GM10847 (cell line): ENCODE results near the gene DPM3.

Source experiments
- POLR2A ChIP-seq: IDR thresholded peaks from 2 replicates; pipeline ENCODE4 v1.6.1; 2011; ENCODE audit not compliant: insufficient read length; ENCODE audit errors: extremely low read depth

The DPM3 gene, protein sequence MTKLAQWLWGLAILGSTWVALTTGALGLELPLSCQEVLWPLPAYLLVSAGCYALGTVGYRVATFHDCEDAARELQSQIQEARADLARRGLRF

GRCh38 chr1:155139895-155140629, at the start of gene DPM3:
Gene DPM3, minus strand, starts transcription at chr1:155140531. Its CDS starts 291 bp downstream, at chr1:155140240.
- peak; percentile 64 for TF ChIP-seq POLR2A

DNA sequence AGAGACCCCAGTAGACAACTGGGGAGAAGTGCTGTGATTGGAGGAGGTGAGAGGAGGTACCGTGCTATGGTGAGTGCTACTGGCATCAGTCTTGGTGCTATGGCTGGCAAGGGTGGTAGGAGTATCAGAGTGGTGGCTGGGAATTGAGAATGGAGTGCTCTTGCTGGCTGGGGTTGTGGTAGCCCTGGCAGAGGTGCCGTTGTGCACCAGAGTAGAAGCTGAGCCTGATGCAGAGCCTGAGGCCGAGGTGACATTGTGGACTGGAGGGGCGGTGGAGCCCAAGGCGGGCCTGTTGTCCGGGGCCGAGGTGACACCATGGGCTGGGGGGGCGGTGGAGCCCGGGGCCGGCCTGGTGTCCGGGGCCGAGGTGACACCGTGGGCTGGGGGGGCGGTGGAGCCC, 47.9 kb upstream of the DPM3 start:
- no peak for TF ChIP-seq POLR2A

DNA sequence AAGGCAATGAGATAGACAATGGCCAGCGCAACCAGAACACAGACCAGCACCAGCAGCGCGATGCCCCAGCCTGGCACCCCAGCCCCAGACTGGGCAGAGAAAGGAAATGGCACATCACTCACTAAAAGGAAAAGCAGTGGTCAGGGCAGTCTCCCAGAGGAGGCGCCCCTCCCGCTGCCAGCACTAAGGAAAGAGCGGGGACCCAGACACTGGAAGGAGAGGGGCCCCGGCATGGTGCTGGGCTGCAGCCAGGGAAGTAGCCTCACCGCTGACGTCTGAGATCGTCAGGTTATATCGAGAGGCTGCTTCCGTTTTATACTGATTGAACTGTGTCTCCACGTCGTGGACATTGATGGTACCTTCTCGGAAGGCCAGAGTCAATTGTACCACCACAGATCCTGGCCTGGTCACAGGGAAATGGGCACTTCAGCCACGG, 47.1 kb upstream of the DPM3 start:
- no peak for TF ChIP-seq POLR2A

GRCh38 chr1:155186794-155187455, 46.6 kb upstream of the DPM3 start:
- no peak for TF ChIP-seq POLR2A

GRCh38 chr1:155186067-155186793, 45.9 kb upstream of the DPM3 start:
- no peak for TF ChIP-seq POLR2A

GRCh38 chr1:155185783-155186066, 45.4 kb upstream of the DPM3 start:
- TF ChIP-seq POLR2A: no peak

DNA sequence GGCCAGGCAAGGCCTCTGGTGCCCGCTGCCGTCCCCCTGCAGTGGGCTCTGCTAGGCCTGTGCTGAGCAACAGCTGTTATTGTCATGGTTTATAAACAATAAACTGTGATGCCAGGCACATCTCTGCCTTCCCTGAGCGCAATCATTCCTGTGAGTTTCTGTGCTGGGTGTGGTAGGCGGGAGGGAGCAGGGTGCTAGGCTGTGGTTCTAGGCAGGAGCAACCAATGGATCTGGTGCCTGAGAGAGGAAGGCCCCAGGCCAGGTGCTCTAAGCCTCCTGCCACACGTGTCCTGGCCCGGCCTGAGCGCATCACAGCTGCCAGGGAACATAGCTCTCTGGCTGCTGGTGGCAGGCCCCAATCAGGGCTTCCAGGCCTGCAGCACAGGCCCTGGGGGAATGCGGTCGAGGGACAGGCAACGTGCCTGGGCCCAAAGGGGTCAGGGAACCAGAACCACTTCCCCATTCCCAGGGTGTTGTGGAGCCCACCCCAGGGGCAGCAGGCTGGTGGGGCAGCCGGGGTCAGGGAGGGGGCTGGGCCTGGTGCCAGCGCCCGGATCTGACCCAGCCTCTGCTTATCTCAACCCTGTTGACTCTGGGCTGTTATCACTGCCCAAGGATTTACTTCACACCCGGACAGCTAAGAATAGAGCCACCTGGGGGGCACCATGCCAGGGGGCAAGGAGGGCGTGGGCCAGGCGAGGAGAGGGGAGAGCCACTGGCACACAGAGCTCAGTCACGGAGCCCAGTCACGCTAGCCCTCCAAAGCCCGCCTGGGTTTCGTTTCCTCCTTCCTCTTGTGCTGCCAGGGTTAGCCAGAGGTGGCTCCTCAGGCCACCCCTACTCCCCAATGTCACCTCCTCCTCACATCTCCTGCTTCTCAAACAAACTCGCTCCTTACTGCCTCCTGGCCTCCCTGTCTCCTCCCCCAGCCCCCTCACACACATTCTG, 44.8 kb upstream of the DPM3 start:
- TF ChIP-seq POLR2A: no peak

DNA sequence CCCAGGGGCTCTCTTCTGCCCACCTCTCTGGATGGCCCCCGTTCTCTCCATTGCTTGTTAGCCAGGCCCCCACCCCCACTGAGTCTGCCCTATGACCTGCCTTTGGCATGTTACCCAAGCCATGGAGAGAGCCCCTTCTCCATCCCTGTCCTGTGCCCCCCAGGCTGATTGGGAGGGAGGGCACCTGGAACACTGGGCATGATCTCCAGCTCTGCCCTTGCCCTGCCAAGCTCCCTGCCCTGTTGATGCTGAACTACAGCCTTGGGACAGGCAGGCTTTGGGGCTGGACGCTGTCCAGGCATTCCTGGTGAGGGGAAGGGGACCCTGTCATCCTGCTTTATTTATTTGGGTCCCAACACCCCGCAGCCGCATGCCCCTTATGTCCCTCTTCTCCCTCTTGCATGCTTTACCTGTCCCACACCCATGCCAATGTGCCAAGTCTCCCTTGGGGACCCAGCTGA, 44.0 kb upstream of the DPM3 start:
- TF ChIP-seq POLR2A: no peak

DNA sequence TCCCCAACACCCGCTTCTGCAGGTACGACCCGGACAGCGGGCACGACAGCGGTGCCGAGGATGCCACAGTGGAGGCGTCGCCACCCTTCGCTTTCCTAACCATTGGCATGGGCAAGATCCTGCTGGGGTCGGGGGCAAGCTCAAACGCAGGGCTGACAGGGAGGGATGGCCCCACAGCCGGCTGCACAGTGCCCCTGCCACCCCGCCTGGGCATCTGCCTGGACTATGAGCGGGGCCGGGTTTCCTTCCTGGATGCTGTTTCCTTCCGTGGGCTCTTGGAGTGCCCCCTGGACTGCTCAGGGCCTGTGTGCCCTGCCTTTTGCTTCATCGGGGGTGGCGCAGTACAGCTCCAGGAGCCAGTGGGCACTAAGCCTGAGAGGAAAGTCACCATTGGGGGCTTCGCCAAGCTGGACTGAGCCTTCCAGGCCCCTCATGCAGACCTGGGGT, 43.5 kb upstream of the DPM3 start:
- TF ChIP-seq POLR2A: no peak

DNA sequence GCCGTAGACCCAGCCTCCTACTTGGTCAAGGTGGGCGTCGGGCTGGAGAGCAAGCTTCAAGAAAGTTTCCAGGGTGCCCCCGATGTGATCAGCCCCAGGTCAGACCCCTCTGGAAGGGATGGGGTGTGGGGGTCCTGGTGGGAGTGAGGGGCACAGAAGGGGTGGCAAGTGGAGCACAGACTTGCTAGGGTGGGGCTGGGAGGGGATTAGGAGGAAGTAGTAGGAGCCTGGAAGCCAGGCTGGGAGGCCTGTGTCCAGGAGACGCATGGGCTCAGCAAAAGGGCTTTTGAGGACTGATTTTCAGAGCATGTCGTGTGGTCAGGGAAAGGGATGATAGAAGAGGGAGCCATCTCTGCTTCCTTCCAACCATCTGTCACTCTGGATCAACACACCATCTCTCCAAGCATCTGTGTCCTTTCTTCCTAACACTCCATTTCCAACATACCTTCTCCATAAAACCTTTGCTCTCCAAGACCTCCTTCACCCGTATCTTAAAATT, 41.8 kb upstream of the DPM3 start:
- no peak for TF ChIP-seq POLR2A

DNA sequence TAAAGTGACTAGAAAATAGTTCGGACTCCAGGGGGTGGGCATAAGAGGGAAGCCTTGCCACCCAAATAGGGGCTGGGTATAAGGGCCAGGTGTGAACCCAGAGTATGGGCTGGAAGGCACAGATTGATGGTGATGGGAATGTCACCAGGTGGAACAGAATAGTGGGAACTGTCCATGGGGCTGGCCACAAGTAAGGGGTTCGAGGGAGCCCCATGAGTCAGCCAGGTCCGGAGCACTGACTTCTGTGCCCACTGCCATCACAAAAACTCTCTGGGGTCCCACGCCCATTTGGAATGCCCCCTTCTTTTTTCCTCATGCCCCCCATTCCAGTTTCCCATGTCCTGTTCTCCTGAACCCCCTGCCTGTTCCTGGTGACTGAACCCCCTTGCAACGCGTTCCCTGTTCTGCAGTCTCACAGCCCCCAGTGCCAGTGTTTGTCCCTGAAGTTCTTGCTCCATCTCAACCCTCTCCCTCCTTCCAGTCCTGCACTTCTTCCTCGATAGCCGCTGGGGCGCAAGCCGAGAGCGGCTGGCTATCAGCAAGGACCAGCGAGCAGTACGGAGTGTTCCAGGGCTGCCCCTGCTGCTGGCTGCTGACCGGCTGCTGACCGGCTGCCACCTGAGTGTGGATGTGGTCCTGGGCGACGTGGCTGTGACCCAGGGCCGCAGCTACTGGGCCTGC, 41.2 kb upstream of the DPM3 start:
- no peak for TF ChIP-seq POLR2A

DNA sequence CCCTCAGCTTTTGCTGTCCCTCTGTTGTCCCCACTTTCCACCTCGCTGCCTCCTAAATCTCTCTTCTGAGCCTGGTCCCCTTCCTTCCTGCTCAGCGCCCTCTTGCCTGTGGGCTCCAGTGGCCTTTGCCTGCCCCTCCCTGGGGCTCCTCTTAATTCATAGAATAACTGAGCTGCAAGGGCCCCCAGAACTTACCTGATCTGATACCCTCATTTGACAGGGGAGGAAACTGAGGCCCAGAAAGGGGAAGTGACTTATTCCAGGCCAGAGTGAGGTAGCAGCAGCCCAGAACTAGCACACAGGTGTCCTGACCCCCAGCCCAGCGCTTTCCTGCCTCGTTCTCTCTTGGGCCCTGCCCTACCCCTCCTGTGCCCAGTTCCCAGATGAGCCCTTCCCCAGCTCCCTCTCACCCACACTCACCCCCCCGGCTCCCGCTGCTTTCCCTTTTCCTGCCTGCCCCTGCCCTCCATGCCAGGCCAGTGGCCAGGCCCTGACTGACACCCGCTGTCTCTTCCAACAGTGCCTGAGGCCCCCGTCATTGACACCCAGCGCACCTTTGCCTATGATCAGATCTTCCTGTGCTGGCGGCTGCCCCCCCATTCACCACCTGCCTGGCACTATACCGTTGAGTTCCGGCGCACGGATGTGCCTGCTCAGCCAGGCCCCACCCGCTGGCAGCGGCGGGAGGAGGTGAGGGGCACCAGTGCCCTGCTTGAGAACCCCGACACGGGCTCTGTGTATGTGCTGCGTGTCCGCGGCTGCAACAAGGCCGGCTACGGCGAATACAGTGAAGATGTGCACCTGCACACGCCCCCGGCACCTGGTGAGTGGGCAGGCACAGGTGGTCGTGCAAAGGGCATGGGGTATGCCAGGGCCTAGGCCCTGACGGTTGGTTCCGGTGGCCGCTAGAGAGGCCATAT, 39.0 kb upstream of the DPM3 start:
- TF ChIP-seq POLR2A: no peak
